Sigmoid colon (tissue), 7 donors: ENCODE measurements around the gene TFEB. TPM values are rescaled to one million over a fixed set of nuclear protein-coding genes. Genes with fewer than 3 reads are reported as not detected.

Source experiments
- DNase-seq: peaks from one replicate; pipeline ENCODE4 v3.0.0-alpha.2; 2019
- H3K27ac ChIP-seq, 4 donors: fragments of 200-600 bp; sonication (generic); one replicate each; pipeline ENCODE4 v1.5.1; 2016 to 2019; ENCODE audit warnings: mild to moderate bottlenecking in 1 of 4
- H3K27me3 ChIP-seq, 3 donors: fragments of 200-600 bp; sonication (generic); one replicate each; pipeline ENCODE4 v1.5.1; 2019; ENCODE audit warnings: mild to moderate bottlenecking in 1 of 3
- H3K36me3 ChIP-seq, 4 donors: fragments of 200-600 bp; sonication (generic); one replicate each; pipeline ENCODE4 v1.5.1; 2016 to 2019
- H3K4me1 ChIP-seq, 4 donors: fragments of 200-600 bp; sonication (generic); one replicate each; pipeline ENCODE4 v1.5.1; 2017 to 2019
- H3K4me3 ChIP-seq, 4 donors: fragments of 200-600 bp; sonication (generic); one replicate each; pipeline ENCODE4 v1.5.1; 2017 to 2019; ENCODE audit warnings: mild to moderate bottlenecking in 2 of 4, moderate library complexity in 1 of 4
- H3K9me3 ChIP-seq, 4 donors: fragments of 200-600 bp in 3 of 4; sonication (generic) in 3 of 4; one replicate each; pipeline versions ENCODE4 v1.5.1 to v1.6.1; 2013 to 2019
- EP300 ChIP-seq, 4 donors: sonication (generic); formaldehyde crosslinking; IDR thresholded peaks; one replicate each; pipeline ENCODE4 v1.6.1; 2017; ENCODE audit warnings: antibody characterized with exemption in 4 of 4
- POLR2A ChIP-seq, 2 donors: fragments of 450-650 bp; IDR thresholded peaks; one replicate each; pipeline ENCODE4 v1.6.1; 2016; ENCODE audit warnings: antibody characterized with exemption in 2 of 2, mild to moderate bottlenecking in 2 of 2, moderate library complexity in 2 of 2
- POLR2AphosphoS5 ChIP-seq, 4 donors: sonication (generic); formaldehyde crosslinking; IDR thresholded peaks; one replicate each; pipeline ENCODE4 v1.6.1; 2017; ENCODE audit warnings: antibody characterized with exemption in 4 of 4
- WGBS, 2 donors: extraction: QIAGEN DNeasy Blood & Tissue Kit; methylation state at CpG; one replicate each; pipeline ENCODE4 v1.1.7; 2013; 5-methylcytosine and 5-hydroxymethylcytosine counted together
- intact Hi-C: fragments of 100-400 bp; cut with DNase I; formaldehyde crosslinking; loops from one replicate; pipeline ENCODE4 v1.15.1; 2023
- polyA plus RNA-seq, 3 donors: library from polyadenylated mRNA; stranded (reverse); fragments of 200-250 nt; gene quantifications; one replicate each; pipeline ENCODE4 v1.2.3, GENCODE V29; 2013
- total RNA-seq, 4 donors: library from RNA; depleted of rRNA; stranded (reverse); fragments of >200 nt; gene quantifications; one replicate each; pipeline ENCODE4 v1.1.0, GENCODE V29; 2016
- TF ChIP-seq, protein P1 (sequence below), 4 experiments: fragments of 450-650 bp in 3 of 4; fragments of 200-600 bp in 1 of 4; IDR thresholded peaks; one replicate each; pipeline ENCODE4 v1.5.1; 2016 to 2019; ENCODE audit warnings: antibody characterized with exemption in 4 of 4, mild to moderate bottlenecking in 3 of 4, moderate library complexity in 2 of 4
- donor health status: healthy with polysubstance abuse.
- donor health status: Bipolar disorder and iron deficiency.
- donor health status: healthy.

The TFEB gene
- total and polyA plus RNA-seq, 7 donors: 21.0 to 40.9 (median 28.2) TPM

GRCh38 chr6:41757271-41757670 is 21.9 kb upstream of the TFEB start:
- no peaks in the 10 kb centered on the region for H3K27me3 ChIP-seq
- H3K27ac ChIP-seq: no peak overlapping the region
- no peak for DNase-seq
- no peaks in the 10 kb centered on the region for H3K36me3 ChIP-seq
- WGBS, 2 donors: 89 to 91% methylated on average over 6 of the region's 6 CpGs
- no peak for TF ChIP-seq POLR2A (IDR thresholded peaks at IDR 0.05)
- no peak for TF ChIP-seq POLR2AphosphoS5 (IDR thresholded peaks at IDR 0.05)
- TF ChIP-seq, protein P1, sequence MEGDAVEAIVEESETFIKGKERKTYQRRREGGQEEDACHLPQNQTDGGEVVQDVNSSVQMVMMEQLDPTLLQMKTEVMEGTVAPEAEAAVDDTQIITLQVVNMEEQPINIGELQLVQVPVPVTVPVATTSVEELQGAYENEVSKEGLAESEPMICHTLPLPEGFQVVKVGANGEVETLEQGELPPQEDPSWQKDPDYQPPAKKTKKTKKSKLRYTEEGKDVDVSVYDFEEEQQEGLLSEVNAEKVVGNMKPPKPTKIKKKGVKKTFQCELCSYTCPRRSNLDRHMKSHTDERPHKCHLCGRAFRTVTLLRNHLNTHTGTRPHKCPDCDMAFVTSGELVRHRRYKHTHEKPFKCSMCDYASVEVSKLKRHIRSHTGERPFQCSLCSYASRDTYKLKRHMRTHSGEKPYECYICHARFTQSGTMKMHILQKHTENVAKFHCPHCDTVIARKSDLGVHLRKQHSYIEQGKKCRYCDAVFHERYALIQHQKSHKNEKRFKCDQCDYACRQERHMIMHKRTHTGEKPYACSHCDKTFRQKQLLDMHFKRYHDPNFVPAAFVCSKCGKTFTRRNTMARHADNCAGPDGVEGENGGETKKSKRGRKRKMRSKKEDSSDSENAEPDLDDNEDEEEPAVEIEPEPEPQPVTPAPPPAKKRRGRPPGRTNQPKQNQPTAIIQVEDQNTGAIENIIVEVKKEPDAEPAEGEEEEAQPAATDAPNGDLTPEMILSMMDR (IDR thresholded peaks at IDR 0.05): no peak
- no peak for TF ChIP-seq EP300 (IDR thresholded peaks at IDR 0.05)
- no peak overlapping the region for H3K4me3 ChIP-seq
- no peaks in the 10 kb centered on the region for H3K9me3 ChIP-seq
- intact Hi-C loops: no loop called here
- H3K4me1 ChIP-seq: no peaks in the 10 kb centered on the region

DNA sequence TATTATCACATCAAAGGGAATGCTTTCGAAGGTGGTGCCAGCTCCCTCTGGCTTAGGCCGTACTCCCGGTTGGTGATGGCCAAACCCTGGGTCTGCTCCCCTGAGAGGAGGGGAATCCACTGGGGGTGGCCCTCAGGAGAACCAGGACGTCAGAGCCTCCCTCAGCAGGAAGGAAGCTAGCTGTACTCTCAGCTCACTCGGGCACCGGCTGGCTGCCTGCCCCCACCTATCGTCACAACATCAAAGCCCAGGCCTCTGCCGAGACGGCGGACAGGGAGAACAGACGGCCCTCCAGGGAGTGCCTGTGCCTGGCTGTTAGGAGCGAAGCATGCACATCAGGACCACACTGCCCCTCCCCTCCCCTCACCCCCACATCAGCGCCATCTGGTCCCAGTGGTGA is 20.9 kb upstream of the TFEB start:
- intact Hi-C loops: no loop called here
- Histone ChIP-seq H3K27me3 (no peaks in the 10 kb centered on the region), H3K36me3 (no peaks in the 10 kb centered on the region), H3K27ac (no peak overlapping the region), H3K4me1 (no peaks in the 10 kb centered on the region), H3K9me3 (no peaks in the 10 kb centered on the region), H3K4me3 (no peak overlapping the region)
- 56 to 84% methylated on average over 13 of the region's 13 CpGs for WGBS, 2 donors
- TF ChIP-seq EP300 (IDR thresholded peaks at IDR 0.05) (no peak), POLR2AphosphoS5 (IDR thresholded peaks at IDR 0.05) (no peak)
- no peak for DNase-seq

DNA sequence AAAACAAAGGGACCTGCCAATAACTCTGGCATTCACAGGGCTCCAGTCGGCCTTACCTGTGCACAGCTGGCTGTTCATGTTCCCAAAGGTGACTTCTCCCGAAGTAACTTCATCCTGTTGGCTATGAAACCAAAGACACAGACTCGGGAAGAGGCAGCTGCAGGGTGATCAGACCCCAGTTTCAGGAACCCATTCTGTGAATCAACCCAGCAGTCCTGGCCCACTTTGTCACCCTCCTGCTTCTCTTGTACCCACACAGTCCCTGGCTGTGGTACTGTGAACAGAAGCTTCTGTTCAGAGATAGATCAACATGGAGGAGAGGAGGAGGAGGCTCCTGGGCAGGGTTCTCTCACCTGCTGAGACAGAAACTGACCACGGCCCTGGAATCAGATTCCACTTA is 20.5 kb upstream of the TFEB start:
- intact Hi-C loops: no loop called here
- no peaks in the 10 kb centered on the region for H3K36me3 ChIP-seq
- H3K4me1 ChIP-seq: no peaks in the 10 kb centered on the region
- H3K9me3 ChIP-seq: no peaks in the 10 kb centered on the region
- no peak for TF ChIP-seq EP300 (IDR thresholded peaks at IDR 0.05)
- TF ChIP-seq POLR2AphosphoS5 (IDR thresholded peaks at IDR 0.05): no peak
- no peak for TF ChIP-seq POLR2A (IDR thresholded peaks at IDR 0.05)
- TF ChIP-seq, protein P1 (IDR thresholded peaks at IDR 0.05): no peak
- no peak overlapping the region for H3K4me3 ChIP-seq
- H3K27me3 ChIP-seq: no peaks in the 10 kb centered on the region
- H3K27ac ChIP-seq: no peak overlapping the region
- no peak for DNase-seq
- 68 to 82% methylated on average over 4 of the region's 4 CpGs for WGBS, 2 donors

GRCh38 chr6:41750374-41750773 is 15.0 kb upstream of the TFEB start:
- H3K27ac ChIP-seq: no peak overlapping the region
- intact Hi-C loops: no loop called here
- no peaks in the 10 kb centered on the region for H3K36me3 ChIP-seq
- no peaks in the 10 kb centered on the region for H3K4me1 ChIP-seq
- no peak overlapping the region for H3K4me3 ChIP-seq
- 99% methylated on average over 3 of the region's 3 CpGs for WGBS, 2 donors
- no peak for DNase-seq
- no peaks in the 10 kb centered on the region for H3K9me3 ChIP-seq
- no peak for TF ChIP-seq POLR2AphosphoS5 (IDR thresholded peaks at IDR 0.05)
- H3K27me3 ChIP-seq: no peaks in the 10 kb centered on the region

- 79 to 83% methylated on average over 3 of the region's 3 CpGs for WGBS, 2 donors
- no peak overlapping the region for H3K4me3 ChIP-seq
- no peaks in the 10 kb centered on the region for H3K9me3 ChIP-seq
- no peak for DNase-seq
- TF ChIP-seq EP300 (IDR thresholded peaks at IDR 0.05) (no peak), POLR2AphosphoS5 (IDR thresholded peaks at IDR 0.05) (no peak), POLR2A (IDR thresholded peaks at IDR 0.05) (no peak)
- TF ChIP-seq, protein P1 (IDR thresholded peaks at IDR 0.05): no peak
- H3K36me3 ChIP-seq: no peaks in the 10 kb centered on the region
- H3K27me3 ChIP-seq: no peaks in the 10 kb centered on the region
- intact Hi-C loops: no loop called here
- no peaks in the 10 kb centered on the region for H3K4me1 ChIP-seq
- no peak overlapping the region for H3K27ac ChIP-seq
These were observed 13.1 kb upstream of the TFEB start for GRCh38 chr6:41748542-41748941.

- intact Hi-C loops: no loop called here
- Histone ChIP-seq H3K9me3 (no peaks in the 10 kb centered on the region), H3K4me1 (no peaks in the 10 kb centered on the region), H3K27me3 (no peaks in the 10 kb centered on the region), H3K4me3 (no peak overlapping the region), H3K27ac (no peak overlapping the region), H3K36me3 (no peaks in the 10 kb centered on the region)
- DNase-seq: no peak
- 95 to 97% methylated on average over 6 of the region's 6 CpGs for WGBS, 2 donors
- TF ChIP-seq EP300 (IDR thresholded peaks at IDR 0.05): no peak
- TF ChIP-seq POLR2A (IDR thresholded peaks at IDR 0.05): no peak
- TF ChIP-seq, protein P1 (IDR thresholded peaks at IDR 0.05): no peak
- no peak for TF ChIP-seq POLR2AphosphoS5 (IDR thresholded peaks at IDR 0.05)
These were observed 12.7 kb upstream of the TFEB start for GRCh38 chr6:41748102-41748477.
